PC-3 (cell line): Measurements from ENCODE around the gene AP3B2.

ENCODE experiments used
- EZH2 ChIP-seq: fragments of 300-600 bp; sonication (generic); IDR thresholded peaks from one replicate; pipeline ENCODE4 v1.6.1; 2017; ENCODE audit warnings: antibody characterized with exemption, mild to moderate bottlenecking, low read length; ENCODE audit not compliant: unreplicated experiment
- EZH2phosphoT487 ChIP-seq: fragments of 300-600 bp; sonication (generic); IDR thresholded peaks from 2 replicates; pipeline ENCODE4 v1.6.1; 2018; ENCODE audit warnings: mild to moderate bottlenecking, antibody characterized with exemption, low read length, borderline replicate concordance
- TF ChIP-seq, protein P1 (sequence below): fragments of 300-600 bp; sonication (generic); conservative IDR thresholded peaks from 2 replicates; pipeline ENCODE4 v1.5.1; 2017; ENCODE audit warnings: antibody characterized with exemption, low read depth, mild to moderate bottlenecking, low read length

- no peak for TF ChIP-seq EZH2
- TF ChIP-seq, protein P1, sequence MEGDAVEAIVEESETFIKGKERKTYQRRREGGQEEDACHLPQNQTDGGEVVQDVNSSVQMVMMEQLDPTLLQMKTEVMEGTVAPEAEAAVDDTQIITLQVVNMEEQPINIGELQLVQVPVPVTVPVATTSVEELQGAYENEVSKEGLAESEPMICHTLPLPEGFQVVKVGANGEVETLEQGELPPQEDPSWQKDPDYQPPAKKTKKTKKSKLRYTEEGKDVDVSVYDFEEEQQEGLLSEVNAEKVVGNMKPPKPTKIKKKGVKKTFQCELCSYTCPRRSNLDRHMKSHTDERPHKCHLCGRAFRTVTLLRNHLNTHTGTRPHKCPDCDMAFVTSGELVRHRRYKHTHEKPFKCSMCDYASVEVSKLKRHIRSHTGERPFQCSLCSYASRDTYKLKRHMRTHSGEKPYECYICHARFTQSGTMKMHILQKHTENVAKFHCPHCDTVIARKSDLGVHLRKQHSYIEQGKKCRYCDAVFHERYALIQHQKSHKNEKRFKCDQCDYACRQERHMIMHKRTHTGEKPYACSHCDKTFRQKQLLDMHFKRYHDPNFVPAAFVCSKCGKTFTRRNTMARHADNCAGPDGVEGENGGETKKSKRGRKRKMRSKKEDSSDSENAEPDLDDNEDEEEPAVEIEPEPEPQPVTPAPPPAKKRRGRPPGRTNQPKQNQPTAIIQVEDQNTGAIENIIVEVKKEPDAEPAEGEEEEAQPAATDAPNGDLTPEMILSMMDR: no peak
- TF ChIP-seq EZH2phosphoT487: no peak
Measured at GRCh38 chr15:82742134-82742533, 32.5 kb upstream of the AP3B2 start.
